HUES64 (cell line): ENCODE measurements around the gene BID.

Experiments used
- H3K27ac ChIP-seq: 2 replicates; pipeline ENCODE4 v1.7.0; 2013; ENCODE audit warnings: low read depth, low read length, inconsistent platforms
- H3K27me3 ChIP-seq: 2 replicates; pipeline ENCODE4 v1.6.1; 2013; ENCODE audit warnings: mild to moderate bottlenecking, low read length; ENCODE audit not compliant: insufficient read depth
- H3K36me3 ChIP-seq: 2 replicates; pipeline ENCODE4 v1.6.1; 2013; ENCODE audit warnings: mild to moderate bottlenecking, low read length; ENCODE audit not compliant: insufficient read depth
- H3K4me1 ChIP-seq: 2 replicates; pipeline ENCODE4 v1.6.1; 2013; ENCODE audit warnings: mild to moderate bottlenecking, low read length, moderate library complexity; ENCODE audit not compliant: insufficient read depth
- H3K4me3 ChIP-seq: 2 replicates; pipeline ENCODE4 v1.5.1; 2013; ENCODE audit warnings: mild to moderate bottlenecking, low read length, moderate library complexity
- H3K9ac ChIP-seq: 2 replicates; pipeline ENCODE4 v1.6.1; 2013; ENCODE audit warnings: mild to moderate bottlenecking, low read depth, low read length
- H3K9me3 ChIP-seq: 2 replicates; pipeline ENCODE4 v1.6.1; 2013; ENCODE audit warnings: low read depth, low read length; ENCODE audit not compliant: insufficient read depth
- WGBS: fragments of 150-250, 120-280 bp; methylation state at CpG from one replicate; pipeline ENCODE4 v1.1.7; 2013; ENCODE audit warnings: missing lambda C conversion rate; 5-methylcytosine and 5-hydroxymethylcytosine counted together

The BID gene

GRCh38 chr22:17814830-17815229, 40.6 kb upstream of the BID start:
- no peak overlapping the region for H3K27ac ChIP-seq
- 96% methylated on average over 20 of the region's 20 CpGs for WGBS
- no peaks in the 10 kb centered on the region for H3K9me3 ChIP-seq
- H3K36me3 ChIP-seq, result peaks cover 13% of the 10 kb centered on the region; the same call in 1 of the 2 replicates
- no peaks in the 10 kb centered on the region for H3K27me3 ChIP-seq
- H3K4me3 ChIP-seq, result no peak overlapping the region
- H3K9ac ChIP-seq, result no peak overlapping the region
- no peaks in the 10 kb centered on the region for H3K4me1 ChIP-seq

GRCh38 chr22:17814084-17814483, 39.8 kb upstream of the BID start:
- 88% methylated on average over 6 of the region's 6 CpGs for WGBS
- no peak overlapping the region for H3K27ac ChIP-seq
- H3K36me3 ChIP-seq, result peaks cover 17% of the 10 kb centered on the region; the same call in 1 of the 2 replicates
- no peaks in the 10 kb centered on the region for H3K4me1 ChIP-seq
- no peaks in the 10 kb centered on the region for H3K27me3 ChIP-seq
- no peaks in the 10 kb centered on the region for H3K9me3 ChIP-seq
- H3K4me3 ChIP-seq, result no peak overlapping the region
- H3K9ac ChIP-seq, result no peak overlapping the region

GRCh38 chr22:17811119-17811518, 36.9 kb upstream of the BID start:
- Histone ChIP-seq H3K4me3 (no peak overlapping the region), H3K9ac (no peak overlapping the region), H3K4me1 (no peaks in the 10 kb centered on the region), H3K27me3 (no peaks in the 10 kb centered on the region), H3K9me3 (no peaks in the 10 kb centered on the region), H3K36me3 (peaks cover 34% of the 10 kb centered on the region; the same call in 1 of the 2 replicates), H3K27ac (no peak overlapping the region)
- WGBS, result 96% methylated on average over 4 of the region's 4 CpGs

- H3K4me3 ChIP-seq, result no peak overlapping the region
- H3K9me3 ChIP-seq, result no peaks in the 10 kb centered on the region
- no peaks in the 10 kb centered on the region for H3K4me1 ChIP-seq
- H3K9ac ChIP-seq, result no peak overlapping the region
- 94% methylated on average over 12 of the region's 12 CpGs for WGBS
- H3K27me3 ChIP-seq, result no peaks in the 10 kb centered on the region
- no peak overlapping the region for H3K27ac ChIP-seq
- peaks cover 32% of the 10 kb centered on the region; the same call in 1 of the 2 replicates for H3K36me3 ChIP-seq
Observed at GRCh38 chr22:17810570-17811116, 36.4 kb upstream of the BID start.

GRCh38 chr22:17808693-17809403, 34.6 kb upstream of the BID start:
- Histone ChIP-seq H3K9me3 (no peaks in the 10 kb centered on the region), H3K4me3 (no peak overlapping the region), H3K9ac (no peak overlapping the region), H3K4me1 (no peaks in the 10 kb centered on the region), H3K27me3 (no peaks in the 10 kb centered on the region), H3K27ac (no peak overlapping the region), H3K36me3 (peaks cover 31% of the 10 kb centered on the region; the same call in 1 of the 2 replicates)
- WGBS, result 91% methylated on average over 25 of the region's 25 CpGs

- H3K27ac ChIP-seq, result no peak overlapping the region
- H3K9ac ChIP-seq, result no peak overlapping the region; the same call in 1 of the 2 replicates
- H3K4me3 ChIP-seq, result no peak overlapping the region
- H3K4me1 ChIP-seq, result no peaks in the 10 kb centered on the region
- H3K9me3 ChIP-seq, result no peaks in the 10 kb centered on the region
- 93% methylated on average over 18 of the region's 18 CpGs for WGBS
- peaks cover 31% of the 10 kb centered on the region; the same call in 1 of the 2 replicates for H3K36me3 ChIP-seq
- no peaks in the 10 kb centered on the region for H3K27me3 ChIP-seq
Observed at GRCh38 chr22:17807578-17808410, 33.5 kb upstream of the BID start.

GRCh38 chr22:17807086-17807485, 32.8 kb upstream of the BID start:
- Histone ChIP-seq H3K27me3 (no peaks in the 10 kb centered on the region), H3K9ac (no peak overlapping the region), H3K27ac (no peak overlapping the region), H3K4me1 (no peaks in the 10 kb centered on the region), H3K4me3 (no peak overlapping the region), H3K9me3 (no peaks in the 10 kb centered on the region), H3K36me3 (peaks cover 29% of the 10 kb centered on the region; the same call in 1 of the 2 replicates)
- 96% methylated on average over 10 of the region's 10 CpGs for WGBS

GRCh38 chr22:17806437-17806836, 32.2 kb upstream of the BID start:
- H3K36me3 ChIP-seq, result peaks cover 29% of the 10 kb centered on the region; the same call in 1 of the 2 replicates
- no peaks in the 10 kb centered on the region for H3K9me3 ChIP-seq
- H3K27ac ChIP-seq, result no peak overlapping the region
- WGBS, result 79% methylated on average over 2 of the region's 2 CpGs
- no peak overlapping the region for H3K4me3 ChIP-seq
- H3K4me1 ChIP-seq, result no peaks in the 10 kb centered on the region
- no peaks in the 10 kb centered on the region for H3K27me3 ChIP-seq
- H3K9ac ChIP-seq, result no peak overlapping the region

- H3K27me3 ChIP-seq, result no peaks in the 10 kb centered on the region
- peaks cover 22% of the 10 kb centered on the region; the same call in 1 of the 2 replicates for H3K36me3 ChIP-seq
- H3K9ac ChIP-seq, result no peak overlapping the region
- no peak overlapping the region for H3K4me3 ChIP-seq
- H3K9me3 ChIP-seq, result no peaks in the 10 kb centered on the region
- 89% methylated on average over 22 of the region's 22 CpGs for WGBS
- H3K4me1 ChIP-seq, result no peaks in the 10 kb centered on the region
- H3K27ac ChIP-seq, result no peak overlapping the region
Observed at GRCh38 chr22:17804331-17805080, 30.2 kb upstream of the BID start.

- Histone ChIP-seq H3K36me3 (peaks cover 17% of the 10 kb centered on the region; the same call in 1 of the 2 replicates), H3K4me3 (no peak overlapping the region), H3K9me3 (no peaks in the 10 kb centered on the region), H3K9ac (no peak overlapping the region), H3K27ac (no peak overlapping the region), H3K4me1 (no peaks in the 10 kb centered on the region), H3K27me3 (no peaks in the 10 kb centered on the region)
- 95% methylated on average over 20 of the region's 20 CpGs for WGBS
Observed at GRCh38 chr22:17803609-17804270, 29.5 kb upstream of the BID start.
